SK-N-SH (cell line): ENCODE data around the gene PHAX. TPM values are rescaled to one million over a fixed set of nuclear protein-coding genes. Genes with fewer than 3 reads are reported as not detected.

ENCODE experiments used
- CHD2 ChIP-seq: fragments of 150-350 bp; IDR thresholded peaks from 2 replicates; pipeline ENCODE4 v1.6.1; 2018; ENCODE audit warnings: low read length; ENCODE audit not compliant: partially characterized antibody
- CTCF ChIP-seq: fragments of 200-600 bp; sonication (generic); IDR thresholded peaks from 2 replicates; pipeline ENCODE4 v1.6.1; 2017; ENCODE audit warnings: antibody characterized with exemption, mild to moderate bottlenecking, moderate library complexity
- ELF1 ChIP-seq: IDR thresholded peaks from 2 replicates; pipeline ENCODE4 v1.4.0; 2012
- FOSL2 ChIP-seq: IDR thresholded peaks from 2 replicates; pipeline ENCODE4 v1.4.0; 2012; ENCODE audit warnings: low read depth, mild to moderate bottlenecking, moderate library complexity, borderline replicate concordance
- FOXJ3 ChIP-seq: sonication (generic); formaldehyde crosslinking; IDR thresholded peaks from 2 replicates; pipeline ENCODE4 v1.5.1; 2020; ENCODE audit warnings: mild to moderate bottlenecking, missing genetic modification reagents
- GABPA ChIP-seq: IDR thresholded peaks from 2 replicates; pipeline ENCODE4 v1.4.0; 2012; ENCODE audit warnings: low read depth, mild to moderate bottlenecking
- JUND ChIP-seq: IDR thresholded peaks from 2 replicates; pipeline ENCODE4 v1.4.0; 2012
- MAX ChIP-seq: IDR thresholded peaks from 2 replicates; pipeline ENCODE4 v1.4.0; 2012; ENCODE audit warnings: low read depth
- MEF2A ChIP-seq: IDR thresholded peaks from 2 replicates; pipeline ENCODE4 v1.4.0; 2012; ENCODE audit warnings: low read depth, borderline replicate concordance
- MXI1 ChIP-seq: IDR thresholded peaks from 2 replicates; pipeline ENCODE4 v1.6.1; 2012; ENCODE audit warnings: mild to moderate bottlenecking, low read depth, low read length, improper control_type of control experiment
- NFIC ChIP-seq: IDR thresholded peaks from 2 replicates; pipeline ENCODE4 v1.4.0; 2012; ENCODE audit warnings: borderline replicate concordance
- NRF1 ChIP-seq: IDR thresholded peaks from 2 replicates; pipeline ENCODE4 v1.6.1; 2012; ENCODE audit warnings: low read depth, mild to moderate bottlenecking, low read length
- PBX3 ChIP-seq: IDR thresholded peaks from 2 replicates; pipeline ENCODE4; 2012
- RAD21 ChIP-seq: IDR thresholded peaks from 2 replicates; pipeline ENCODE4 v1.6.1; 2012; ENCODE audit warnings: mild to moderate bottlenecking, low read length
- RCOR1 ChIP-seq: fragments of 150-350 bp; IDR thresholded peaks from 2 replicates; pipeline ENCODE4 v1.6.1; 2017; ENCODE audit warnings: antibody characterized with exemption, low read length
- RXRA ChIP-seq: IDR thresholded peaks from 2 replicates; pipeline ENCODE4 v1.4.0; 2012; ENCODE audit warnings: low read depth, mild to moderate bottlenecking, borderline replicate concordance
- SIN3A ChIP-seq: IDR thresholded peaks from 2 replicates; pipeline ENCODE4 v1.6.1; 2012; ENCODE audit warnings: low read depth, mild to moderate bottlenecking, low read length, moderate library complexity, borderline replicate concordance
- SMC3 ChIP-seq: IDR thresholded peaks from 2 replicates; pipeline ENCODE4 v1.6.1; 2012; ENCODE audit warnings: low read depth, low read length, improper control_type of control experiment
- TAF1 ChIP-seq: IDR thresholded peaks from 2 replicates; pipeline ENCODE4 v1.6.1; 2012; ENCODE audit warnings: low read depth, mild to moderate bottlenecking, low read length, moderate library complexity, borderline replicate concordance
- TCF12 ChIP-seq: IDR thresholded peaks from 2 replicates; pipeline ENCODE4 v1.4.0; 2012
- TEAD4 ChIP-seq: IDR thresholded peaks from 2 replicates; pipeline ENCODE4 v1.4.0; 2012; ENCODE audit warnings: mild to moderate bottlenecking, borderline replicate concordance; ENCODE audit not compliant: insufficient read depth
- USF2 ChIP-seq: fragments of 150-350 bp; IDR thresholded peaks from 2 replicates; pipeline ENCODE4 v1.6.1; 2017; ENCODE audit warnings: antibody characterized with exemption, low read length, low read depth, borderline replicate concordance
- YY1 ChIP-seq: IDR thresholded peaks from 2 replicates; pipeline ENCODE4 v1.4.0; 2012; ENCODE audit warnings: low read depth, mild to moderate bottlenecking
- polyA plus RNA-seq, 3 experiments: library from polyadenylated mRNA; depleted of rRNA; stranded (reverse); fragments of >200 nt; gene quantifications; 2 replicates each; pipeline ENCODE4 v1.2.3, GENCODE V29; 2012
- small RNA-seq, 7 experiments: library from RNA; depleted of rRNA; stranded (forward); fragments of <200 nt; gene quantifications; one replicate each; pipeline ENCODE3, GENCODE V24; 2012
- TF ChIP-seq, protein P1 (sequence below): IDR thresholded peaks from 2 replicates; pipeline ENCODE4 v1.4.0; 2012; ENCODE audit warnings: low read depth, borderline replicate concordance

The PHAX gene
- polyA plus RNA-seq, 1 of the 3 experiments (the other 2 are of a cell fraction): 25.1 TPM

- TF ChIP-seq MEF2A (no peak), USF2 (no peak), SMC3 (peak; percentile 90), YY1 (no peak), CHD2 (no peak), MXI1 (no peak), MAX (no peak), RXRA (no peak), NFIC (no peak), RCOR1 (peak; percentile 27; the same call in 1 of the 2 replicates), SIN3A (no peak), TEAD4 (no peak), FOXJ3 (CRISPR knock-in tag) (no peak), CTCF (peak; percentile 84), RAD21 (peak; percentile 92), GABPA (no peak), PBX3 (no peak), JUND (no peak), ELF1 (no peak), TCF12 (no peak), TAF1 (no peak), NRF1 (no peak), FOSL2 (0 out of 2 replicates have a peak, but pooled peaks have one; percentile 7)
- TF ChIP-seq, protein P1, sequence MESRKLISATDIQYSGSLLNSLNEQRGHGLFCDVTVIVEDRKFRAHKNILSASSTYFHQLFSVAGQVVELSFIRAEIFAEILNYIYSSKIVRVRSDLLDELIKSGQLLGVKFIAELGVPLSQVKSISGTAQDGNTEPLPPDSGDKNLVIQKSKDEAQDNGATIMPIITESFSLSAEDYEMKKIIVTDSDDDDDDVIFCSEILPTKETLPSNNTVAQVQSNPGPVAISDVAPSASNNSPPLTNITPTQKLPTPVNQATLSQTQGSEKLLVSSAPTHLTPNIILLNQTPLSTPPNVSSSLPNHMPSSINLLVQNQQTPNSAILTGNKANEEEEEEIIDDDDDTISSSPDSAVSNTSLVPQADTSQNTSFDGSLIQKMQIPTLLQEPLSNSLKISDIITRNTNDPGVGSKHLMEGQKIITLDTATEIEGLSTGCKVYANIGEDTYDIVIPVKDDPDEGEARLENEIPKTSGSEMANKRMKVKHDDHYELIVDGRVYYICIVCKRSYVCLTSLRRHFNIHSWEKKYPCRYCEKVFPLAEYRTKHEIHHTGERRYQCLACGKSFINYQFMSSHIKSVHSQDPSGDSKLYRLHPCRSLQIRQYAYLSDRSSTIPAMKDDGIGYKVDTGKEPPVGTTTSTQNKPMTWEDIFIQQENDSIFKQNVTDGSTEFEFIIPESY: no peak
- TF ChIP-seq, all 33 proteins: peak for 5
These were observed 75.5 kb downstream of the PHAX start (continued) for GRCh38 chr5:126676195-126676624.

Small RNA genes within 50 kb of the gene (small RNA-seq; reads per million reads assigned to genes)
- gene BOLA3P3 (0 reads per million in 7 experiments), gene RNU6-290P (0 to 1.1 (median 0) reads per million in 7 experiments)

Other genes starting within 250 kb of the PHAX start
- 16.0 and 20.9 TPM in 2 replicates for gene GRAMD2B, start 177.5 kb upstream of the PHAX start, polyA plus RNA-seq (2012; rRNA removed)
- gene ALDH7A1, start 5.7 kb upstream of the PHAX start, polyA plus RNA-seq (2012; rRNA removed): 44.5 and 55.6 TPM in 2 replicates
- 20.8 and 34.9 TPM in 2 replicates for gene LMNB1, start 176.2 kb downstream of the PHAX start, polyA plus RNA-seq (2012; rRNA removed)